AG08396 (cell line): Measurements from ENCODE around the gene EFCC1.
"Not testable (repeated sequence)": the region's sequence is repeated elsewhere in the genome, so short reads cannot be mapped to it uniquely, and the experiment has no call there.

Experiments
- DNase-seq: peaks from one replicate; pipeline ENCODE4 v3.0.0; 2012; ENCODE audit warnings: low spot score, mixed read lengths

Gene EFCC1

DNA sequence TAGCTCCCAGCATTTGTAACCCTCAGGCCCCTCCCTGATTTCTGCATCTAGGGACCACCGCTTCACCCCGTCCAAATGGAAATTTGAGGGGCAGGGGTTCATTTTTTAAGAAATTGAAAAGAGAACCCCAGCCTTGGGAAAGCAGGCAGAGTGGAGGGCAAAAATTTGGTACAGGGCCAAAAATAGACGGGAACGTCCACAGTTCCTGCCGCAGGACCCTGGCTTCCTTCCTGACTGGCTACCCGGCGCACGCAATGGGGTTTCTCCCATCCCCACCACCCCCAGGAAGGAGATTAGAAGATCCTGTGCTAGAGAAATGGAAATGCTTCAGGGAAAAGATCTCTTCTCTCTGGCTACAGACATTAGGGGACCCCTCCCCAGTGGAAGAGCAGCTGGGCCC lies 80.4 kb downstream of the EFCC1 start:
- DNase-seq = no peak

GRCh38 chr3:129082026-129082425 lies 80.9 kb downstream of the EFCC1 start:
- DNase-seq = no peak

GRCh38 chr3:129084501-129084900 lies 83.4 kb downstream of the EFCC1 start:
- DNase-seq = no peak

GRCh38 chr3:129085165-129085715 lies 84.1 kb downstream of the EFCC1 start:
- DNase-seq = no peak

DNA sequence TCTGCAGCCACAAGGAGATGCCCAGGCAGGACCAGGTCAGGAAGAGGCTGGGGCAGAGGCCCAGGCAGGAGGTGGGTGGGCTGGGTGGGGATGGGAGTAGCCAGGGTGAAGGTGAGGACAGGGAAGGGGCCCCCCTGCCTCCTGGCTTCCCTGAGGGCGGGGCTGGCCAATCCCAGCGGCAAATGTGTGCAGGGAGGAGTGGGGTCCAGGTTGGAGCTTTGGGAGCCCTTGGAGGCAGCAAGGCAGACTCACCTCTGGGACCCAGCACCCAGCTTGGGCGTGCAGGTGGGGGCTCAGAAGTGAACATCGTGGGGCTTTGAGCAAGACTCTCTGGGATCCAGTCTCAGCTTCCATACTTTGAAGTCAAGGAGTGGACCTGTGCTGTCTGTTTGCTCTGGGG lies 84.7 kb downstream of the EFCC1 start:
- no peak for DNase-seq

GRCh38 chr3:129087138-129087702 lies 86.1 kb downstream of the EFCC1 start:
- peak; percentile 54 for DNase-seq

- not testable (repeated sequence) for DNase-seq
Measured at GRCh38 chr3:129087904-129088303, 86.8 kb downstream of the EFCC1 start.

- not testable (repeated sequence) for DNase-seq
Measured at GRCh38 chr3:129088312-129088711, 87.2 kb downstream of the EFCC1 start.
